Measurements from ENCODE around the gene CNPY2.

GRCh38 chr12:56282579-56282978 is 33.2 kb downstream of the CNPY2 start:
- TF ChIP-seq SP1 (IDR thresholded peaks at IDR 0.05), result no peak
- no peak for TF ChIP-seq CTBP1 (IDR thresholded peaks at IDR 0.05; ENCODE audit: borderline replicate concordance)

All from HEK293T (cell line).